Stimulated activated CD8-positive, alpha-beta memory T cell treated with anti-CD3 and anti-CD28 coated beads, Interleukin-15, amount 100 ng/mL, for 48 hours (primary cell): ENCODE results near the gene GALNT18.

Source experiments
- DNase-seq, 2 donors: peaks; one replicate each; pipeline ENCODE4 v3.0.0-alpha.2; 2020; ENCODE audit warnings: low read depth in 2 of 2

GALNT18 gene

GRCh38 chr11:11351042-11351586, 270.7 kb downstream of the GALNT18 start:
- no peak for DNase-seq

- no peak for DNase-seq
These were observed 271.9 kb downstream of the GALNT18 start for GRCh38 chr11:11349870-11350337.

- no peak for DNase-seq
These were observed 272.5 kb downstream of the GALNT18 start for GRCh38 chr11:11349106-11349825.

GRCh38 chr11:11348303-11348702, 273.5 kb downstream of the GALNT18 start:
- DNase-seq: no peak

- DNase-seq: no peak
These were observed 274.2 kb downstream of the GALNT18 start for GRCh38 chr11:11347592-11347991.

GRCh38 chr11:11346303-11346702, 275.5 kb downstream of the GALNT18 start:
- DNase-seq: no peak

GRCh38 chr11:11345099-11345498, 276.7 kb downstream of the GALNT18 start:
- DNase-seq: no peak

- DNase-seq: no peak
These were observed 277.8 kb downstream of the GALNT18 start for GRCh38 chr11:11344045-11344444.

- DNase-seq: no peak
These were observed 283.5 kb downstream of the GALNT18 start for GRCh38 chr11:11338304-11338703.

- DNase-seq: no peak
These were observed 285.1 kb downstream of the GALNT18 start for GRCh38 chr11:11336664-11337063.

GRCh38 chr11:11335043-11335442, 286.8 kb downstream of the GALNT18 start:
- no peak for DNase-seq

- DNase-seq: no peak
These were observed 287.2 kb downstream of the GALNT18 start for GRCh38 chr11:11334607-11335006.

- DNase-seq: no peak
These were observed 289.6 kb downstream of the GALNT18 start for GRCh38 chr11:11332141-11332710.

- no peak for DNase-seq
These were observed 292.6 kb downstream of the GALNT18 start for GRCh38 chr11:11329062-11329806.

GRCh38 chr11:11324090-11324489, 297.7 kb downstream of the GALNT18 start:
- no peak for DNase-seq

- no peak for DNase-seq
These were observed 299.7 kb downstream of the GALNT18 start for GRCh38 chr11:11322101-11322500.

- DNase-seq: no peak
These were observed 301.0 kb downstream of the GALNT18 start for GRCh38 chr11:11320825-11321224.

- no peak for DNase-seq
These were observed 302.8 kb downstream of the GALNT18 start for GRCh38 chr11:11318961-11319360.

- no peak for DNase-seq
These were observed 303.3 kb downstream of the GALNT18 start for GRCh38 chr11:11318461-11318860.

GRCh38 chr11:11316651-11317230, 305.1 kb downstream of the GALNT18 start:
- no peak for DNase-seq

GRCh38 chr11:11313902-11314692, 307.7 kb downstream of the GALNT18 start:
- no peak for DNase-seq
